HepG2 (cell line): Measurements from ENCODE around the gene CHMP6. TPM values are rescaled to one million over a fixed set of nuclear protein-coding genes. Genes with fewer than 3 reads are reported as not detected.

Source experiments
- ASH2L ChIP-seq: fragments of 300-600, 200-600 bp; sonication (generic); IDR thresholded peaks from 2 replicates; pipeline ENCODE4 v1.7.0; 2017; ENCODE audit warnings: low read depth, mild to moderate bottlenecking, moderate library complexity, mixed read lengths, low read length; ENCODE audit not compliant: insufficient read length
- EHMT2 ChIP-seq: fragments of 200-600 bp; sonication (generic); IDR thresholded peaks from 2 replicates; pipeline ENCODE4 v1.7.0; 2017; ENCODE audit warnings: antibody characterized with exemption, low read depth, low read length, borderline replicate concordance
- HHEX ChIP-seq: IDR thresholded peaks from 2 replicates; pipeline ENCODE4 v1.6.1; 2016; ENCODE audit warnings: control low read depth
- JARID2 ChIP-seq: sonication (generic); formaldehyde crosslinking; IDR thresholded peaks from 2 replicates; pipeline ENCODE4 v1.8.1; 2023; ENCODE audit warnings: missing genetic modification reagents, inconsistent platforms; ENCODE audit not compliant: insufficient replicate concordance
- KLF16 ChIP-seq, 2 experiments: sonication (generic) in 1 of 2; formaldehyde crosslinking in 1 of 2; IDR thresholded peaks; 2 replicates each; pipeline versions ENCODE4 v1.6.1 to v1.8.0; 2016 to 2023; ENCODE audit warnings: missing genetic modification reagents in 2 of 2, missing compliant biosample characterization in 1 of 2
- MIER3 ChIP-seq: IDR thresholded peaks from 2 replicates; pipeline ENCODE4 v1.6.1; 2016; ENCODE audit warnings: missing compliant biosample characterization, borderline replicate concordance
- NBN ChIP-seq: fragments of 450-650 bp; conservative IDR thresholded peaks from 2 replicates; pipeline ENCODE4 v1.6.1; 2017
- NFE2 ChIP-seq: sonication (generic); formaldehyde crosslinking; IDR thresholded peaks from 2 replicates; pipeline ENCODE4 v1.4.0; 2020; ENCODE audit warnings: missing genetic modification reagents
- SMARCE1 ChIP-seq: fragments of 450-650 bp; IDR thresholded peaks from 2 replicates; pipeline ENCODE4 v1.6.1; 2017; ENCODE audit warnings: borderline replicate concordance
- STAG1 ChIP-seq: sonication (generic); formaldehyde crosslinking; IDR thresholded peaks from 2 replicates; pipeline ENCODE4 v1.4.0; 2020; ENCODE audit warnings: missing genetic modification reagents
- TAF1 ChIP-seq: sonication (generic); formaldehyde crosslinking; IDR thresholded peaks from 2 replicates; pipeline ENCODE4 v1.4.0; 2020; ENCODE audit warnings: missing genetic modification reagents
- U2AF1 ChIP-seq: fragments of 200-400 bp; formaldehyde crosslinking; optimal IDR thresholded peaks from 2 replicates; pipeline ENCODE3; 2017; ENCODE audit warnings: mild to moderate bottlenecking, low read depth, low read length
- ZBTB7A ChIP-seq: sonication (generic); formaldehyde crosslinking; IDR thresholded peaks from 2 replicates; pipeline ENCODE4 v1.8.0; 2022; ENCODE audit warnings: mild to moderate bottlenecking, missing genetic modification reagents
- ZFAT ChIP-seq: sonication (generic); formaldehyde crosslinking; conservative IDR thresholded peaks from 2 replicates; pipeline ENCODE4 v1.8.1; 2023; ENCODE audit warnings: missing genetic modification reagents, inconsistent platforms
- ZFP36L2 ChIP-seq: sonication (generic); formaldehyde crosslinking; IDR thresholded peaks from 2 replicates; pipeline ENCODE4 v1.4.0; 2020; ENCODE audit warnings: missing genetic modification reagents
- ZNF3 ChIP-seq: IDR thresholded peaks from 2 replicates; pipeline ENCODE4 v1.7.0; 2017; ENCODE audit warnings: inconsistent platforms
- ZNF30 ChIP-seq: sonication (generic); formaldehyde crosslinking; IDR thresholded peaks from 2 replicates; pipeline ENCODE4 v1.5.0; 2020; ENCODE audit warnings: mild to moderate bottlenecking, missing genetic modification reagents
- ZNF460 ChIP-seq: sonication (generic); formaldehyde crosslinking; IDR thresholded peaks from 2 replicates; pipeline ENCODE4 v1.5.1; 2020; ENCODE audit warnings: missing genetic modification reagents, mild to moderate bottlenecking, borderline replicate concordance
- ZNF547 ChIP-seq: sonication (generic); formaldehyde crosslinking; IDR thresholded peaks from 2 replicates; pipeline ENCODE4 v1.5.1; 2020; ENCODE audit warnings: mild to moderate bottlenecking, missing genetic modification reagents
- ZSCAN29 ChIP-seq: sonication (generic); formaldehyde crosslinking; conservative IDR thresholded peaks from 2 replicates; pipeline ENCODE4 v1.4.0; 2020; ENCODE audit warnings: mild to moderate bottlenecking, missing genetic modification reagents
- ZZZ3 ChIP-seq: sonication (generic); formaldehyde crosslinking; IDR thresholded peaks from 2 replicates; pipeline ENCODE4 v1.4.0; 2020; ENCODE audit warnings: missing genetic modification reagents, mild to moderate bottlenecking, borderline replicate concordance
- polyA plus RNA-seq, 8 experiments: library from polyadenylated mRNA; depleted of rRNA in 3 of 8; stranded (reverse) in 7 of 8; unstranded in 1 of 8; fragments of >200 nt; fragmentation: Illumina TruSeq in 4 of 8; extraction: Trizol in 4 of 8; gene quantifications; 2 replicates each; pipeline versions ENCODE4 v1.2.1 to v1.2.3, GENCODE V29; 2011 to 2016; ENCODE audit warnings: low read depth in 4 of 8, missing spikeins in 1 of 8, mixed read lengths in 1 of 8; ENCODE audit not compliant: insufficient read depth in 1 of 8
- total RNA-seq, 5 experiments: library from RNA; depleted of rRNA; stranded (reverse); fragments of >200 nt; fragmentation: Illumina TruSeq; extraction: Trizol; gene quantifications; 2 replicates each; pipeline ENCODE4 v1.2.3, GENCODE V29; 2016; ENCODE audit warnings: low read depth in 1 of 5
- TF ChIP-seq, protein P1 (sequence below): sonication (generic); formaldehyde crosslinking; conservative IDR thresholded peaks from 2 replicates; pipeline ENCODE4 v1.4.0; 2020; ENCODE audit warnings: mild to moderate bottlenecking, missing genetic modification reagents, moderate library complexity
- TF ChIP-seq, protein P2 (sequence below): sonication (generic); formaldehyde crosslinking; IDR thresholded peaks from 2 replicates; pipeline ENCODE4 v1.8.1; 2023; ENCODE audit warnings: mild to moderate bottlenecking, missing genetic modification reagents
- TF ChIP-seq, protein P3 (sequence below), 2 experiments: sonication (generic) in 1 of 2; formaldehyde crosslinking in 1 of 2; IDR thresholded peaks; 2 replicates each; pipeline versions ENCODE4 v1.4.0 to v1.6.1; 2018 to 2020; ENCODE audit warnings: missing genetic modification reagents in 2 of 2, borderline replicate concordance in 1 of 2, low read depth in 1 of 2, mild to moderate bottlenecking in 1 of 2, missing biosample characterization in 1 of 2
- TF ChIP-seq, protein P4 (sequence below): sonication (generic); formaldehyde crosslinking; IDR thresholded peaks from 2 replicates; pipeline ENCODE4 v1.5.1; 2020; ENCODE audit warnings: missing genetic modification reagents, mild to moderate bottlenecking, borderline replicate concordance

Gene CHMP6
- total and polyA plus RNA-seq, 2 of the 13 experiments (the other 11 are each of a cell fraction or from before 2014, with no cell fraction given): 11.1 to 24.2 TPM

DNA sequence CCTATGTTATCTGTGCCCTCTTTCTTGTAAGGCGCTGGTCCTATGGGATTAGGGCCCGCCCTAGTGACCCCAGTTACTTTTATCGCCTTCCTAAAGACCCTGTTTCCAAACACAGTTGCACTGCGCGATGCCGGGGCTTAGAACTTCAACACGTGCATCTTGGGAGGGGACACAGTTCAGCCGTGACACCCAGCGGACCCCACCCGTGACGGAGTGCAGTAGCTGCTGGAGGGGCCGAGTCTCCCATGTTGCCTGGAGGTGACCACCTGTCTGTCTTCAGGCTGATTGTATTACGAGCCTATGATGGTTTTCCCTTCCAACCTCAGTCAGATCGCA, 52.8 kb downstream of the CHMP6 start (continued):
- no peak for TF ChIP-seq MIER3 (CRISPR knock-in tag)
- no peak for TF ChIP-seq HHEX (CRISPR knock-in tag)
- no peak for TF ChIP-seq NBN
- no peak for TF ChIP-seq U2AF1
- no peak for TF ChIP-seq EHMT2
- peak; percentile 6; the same call in 1 of the 2 replicates for TF ChIP-seq TAF1 (CRISPR knock-in tag)
- 0 out of 2 replicates have a peak, but pooled peaks have one; percentile 47 for TF ChIP-seq ZZZ3 (CRISPR knock-in tag)
- TF ChIP-seq, protein P1, sequence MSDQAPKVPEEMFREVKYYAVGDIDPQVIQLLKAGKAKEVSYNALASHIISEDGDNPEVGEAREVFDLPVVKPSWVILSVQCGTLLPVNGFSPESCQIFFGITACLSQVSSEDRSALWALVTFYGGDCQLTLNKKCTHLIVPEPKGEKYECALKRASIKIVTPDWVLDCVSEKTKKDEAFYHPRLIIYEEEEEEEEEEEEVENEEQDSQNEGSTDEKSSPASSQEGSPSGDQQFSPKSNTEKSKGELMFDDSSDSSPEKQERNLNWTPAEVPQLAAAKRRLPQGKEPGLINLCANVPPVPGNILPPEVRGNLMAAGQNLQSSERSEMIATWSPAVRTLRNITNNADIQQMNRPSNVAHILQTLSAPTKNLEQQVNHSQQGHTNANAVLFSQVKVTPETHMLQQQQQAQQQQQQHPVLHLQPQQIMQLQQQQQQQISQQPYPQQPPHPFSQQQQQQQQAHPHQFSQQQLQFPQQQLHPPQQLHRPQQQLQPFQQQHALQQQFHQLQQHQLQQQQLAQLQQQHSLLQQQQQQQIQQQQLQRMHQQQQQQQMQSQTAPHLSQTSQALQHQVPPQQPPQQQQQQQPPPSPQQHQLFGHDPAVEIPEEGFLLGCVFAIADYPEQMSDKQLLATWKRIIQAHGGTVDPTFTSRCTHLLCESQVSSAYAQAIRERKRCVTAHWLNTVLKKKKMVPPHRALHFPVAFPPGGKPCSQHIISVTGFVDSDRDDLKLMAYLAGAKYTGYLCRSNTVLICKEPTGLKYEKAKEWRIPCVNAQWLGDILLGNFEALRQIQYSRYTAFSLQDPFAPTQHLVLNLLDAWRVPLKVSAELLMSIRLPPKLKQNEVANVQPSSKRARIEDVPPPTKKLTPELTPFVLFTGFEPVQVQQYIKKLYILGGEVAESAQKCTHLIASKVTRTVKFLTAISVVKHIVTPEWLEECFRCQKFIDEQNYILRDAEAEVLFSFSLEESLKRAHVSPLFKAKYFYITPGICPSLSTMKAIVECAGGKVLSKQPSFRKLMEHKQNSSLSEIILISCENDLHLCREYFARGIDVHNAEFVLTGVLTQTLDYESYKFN: no peak
- TF ChIP-seq SMARCE1: no peak
- 0 out of 4 replicates have a peak, but pooled peaks of 1 of the 2 experiments have one; percentile 65 for TF ChIP-seq KLF16 (CRISPR knock-in tag; IDR thresholded peaks at IDR 0.05)
- no peak for TF ChIP-seq JARID2 (CRISPR knock-in tag)
- TF ChIP-seq, protein P2, sequence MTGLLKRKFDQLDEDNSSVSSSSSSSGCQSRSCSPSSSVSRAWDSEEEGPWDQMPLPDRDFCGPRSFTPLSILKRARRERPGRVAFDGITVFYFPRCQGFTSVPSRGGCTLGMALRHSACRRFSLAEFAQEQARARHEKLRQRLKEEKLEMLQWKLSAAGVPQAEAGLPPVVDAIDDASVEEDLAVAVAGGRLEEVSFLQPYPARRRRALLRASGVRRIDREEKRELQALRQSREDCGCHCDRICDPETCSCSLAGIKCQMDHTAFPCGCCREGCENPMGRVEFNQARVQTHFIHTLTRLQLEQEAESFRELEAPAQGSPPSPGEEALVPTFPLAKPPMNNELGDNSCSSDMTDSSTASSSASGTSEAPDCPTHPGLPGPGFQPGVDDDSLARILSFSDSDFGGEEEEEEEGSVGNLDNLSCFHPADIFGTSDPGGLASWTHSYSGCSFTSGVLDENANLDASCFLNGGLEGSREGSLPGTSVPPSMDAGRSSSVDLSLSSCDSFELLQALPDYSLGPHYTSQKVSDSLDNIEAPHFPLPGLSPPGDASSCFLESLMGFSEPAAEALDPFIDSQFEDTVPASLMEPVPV (CRISPR knock-in tag): 0 out of 2 replicates have a peak, but pooled peaks have one; percentile 7
- TF ChIP-seq ZSCAN29 (CRISPR knock-in tag): 0 out of 2 replicates have a peak, but pooled peaks have one; percentile 61
- no peak for TF ChIP-seq ASH2L
- TF ChIP-seq ZNF3 (CRISPR knock-in tag): no peak
- no peak for TF ChIP-seq ZNF30
- TF ChIP-seq ZFAT: no peak
- TF ChIP-seq STAG1 (CRISPR knock-in tag): no peak
- no peak for TF ChIP-seq ZNF547 (CRISPR knock-in tag)
- no peak for TF ChIP-seq ZBTB7A (CRISPR knock-in tag)
- TF ChIP-seq ZNF460: no peak
- TF ChIP-seq, protein P3, sequence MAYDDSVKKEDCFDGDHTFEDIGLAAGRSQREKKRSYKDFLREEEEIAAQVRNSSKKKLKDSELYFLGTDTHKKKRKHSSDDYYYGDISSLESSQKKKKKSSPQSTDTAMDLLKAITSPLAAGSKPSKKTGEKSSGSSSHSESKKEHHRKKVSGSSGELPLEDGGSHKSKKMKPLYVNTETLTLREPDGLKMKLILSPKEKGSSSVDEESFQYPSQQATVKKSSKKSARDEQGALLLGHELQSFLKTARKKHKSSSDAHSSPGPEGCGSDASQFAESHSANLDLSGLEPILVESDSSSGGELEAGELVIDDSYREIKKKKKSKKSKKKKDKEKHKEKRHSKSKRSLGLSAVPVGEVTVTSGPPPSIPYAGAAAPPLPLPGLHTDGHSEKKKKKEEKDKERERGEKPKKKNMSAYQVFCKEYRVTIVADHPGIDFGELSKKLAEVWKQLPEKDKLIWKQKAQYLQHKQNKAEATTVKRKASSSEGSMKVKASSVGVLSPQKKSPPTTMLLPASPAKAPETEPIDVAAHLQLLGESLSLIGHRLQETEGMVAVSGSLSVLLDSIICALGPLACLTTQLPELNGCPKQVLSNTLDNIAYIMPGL (CRISPR knock-in tag; IDR thresholded peaks at IDR 0.05; ENCODE audit: borderline replicate concordance in 1 of 2, low read depth in 1 of 2): 0 out of 4 replicates have a peak, but pooled peaks of 1 of the 2 experiments have one; percentile 33
- TF ChIP-seq, protein P4, sequence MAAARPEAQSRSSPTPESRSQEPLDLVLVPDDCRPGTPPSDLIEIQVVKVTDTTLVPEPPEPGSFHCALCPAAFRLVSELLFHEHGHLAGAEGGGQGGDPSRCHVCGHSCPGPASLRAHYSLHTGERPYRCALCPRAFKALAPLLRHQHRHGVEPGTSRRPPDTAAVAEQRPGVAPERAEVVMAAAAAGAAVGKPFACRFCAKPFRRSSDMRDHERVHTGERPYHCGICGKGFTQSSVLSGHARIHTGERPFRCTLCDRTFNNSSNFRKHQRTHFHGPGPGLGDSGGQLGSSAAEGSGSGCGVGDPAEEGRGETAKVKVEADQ: no peak
- no peak for TF ChIP-seq ZFP36L2 (CRISPR knock-in tag)
- TF ChIP-seq NFE2 (CRISPR knock-in tag): no peak
